ENCODE data around the gene MARCHF6.
"Not testable (repeated sequence)": the region's sequence is repeated elsewhere in the genome, so short reads cannot be mapped to it uniquely, and the experiment has no call there.

The MARCHF6 gene

GRCh38 chr5:10323588-10324488 lies 29.7 kb upstream of the MARCHF6 start:
- no peak for DNase-seq

GRCh38 chr5:10324518-10325370 lies 28.8 kb upstream of the MARCHF6 start:
- DNase-seq: no peak

GRCh38 chr5:10328323-10328722 lies 25.2 kb upstream of the MARCHF6 start:
- DNase-seq: no peak

- no peak for DNase-seq
Observed at GRCh38 chr5:10329446-10329819, 24.1 kb upstream of the MARCHF6 start.

- DNase-seq: no peak
Observed at GRCh38 chr5:10329820-10330481, 23.5 kb upstream of the MARCHF6 start.

DNA sequence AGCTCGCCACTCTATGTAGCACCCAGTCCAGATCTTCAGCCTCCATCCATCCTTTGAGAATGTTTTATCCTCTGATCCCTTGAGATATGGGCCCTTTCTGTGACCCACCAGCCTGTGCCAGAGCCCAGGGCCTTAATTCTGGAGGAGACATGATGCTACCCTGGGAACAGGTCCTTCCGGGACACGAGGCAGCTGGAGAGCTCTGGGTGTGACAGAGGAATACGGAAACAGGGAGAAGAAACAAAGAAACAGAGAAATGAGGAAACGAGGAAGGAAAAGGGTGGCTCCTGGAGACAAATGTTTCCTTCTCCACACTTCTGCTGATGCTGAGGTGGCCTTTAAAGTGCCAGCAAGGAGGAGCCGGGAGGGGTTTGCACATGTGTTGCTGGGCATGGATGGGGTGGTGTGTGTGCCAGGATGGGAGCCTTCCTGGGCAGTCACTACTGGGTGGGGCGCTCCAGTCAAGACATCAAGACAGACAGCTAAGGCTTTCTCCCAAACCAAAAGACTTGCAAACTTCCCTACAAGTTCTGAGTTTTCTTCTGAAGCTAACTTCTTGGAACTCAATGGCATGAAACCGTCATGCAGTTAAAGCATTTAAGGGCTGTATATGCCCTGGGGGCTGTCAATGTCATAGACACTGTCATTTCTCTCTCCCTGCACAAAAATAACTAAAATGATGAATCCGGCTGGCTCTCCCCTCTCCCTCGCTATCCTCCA lies 22.8 kb upstream of the MARCHF6 start:
- DNase-seq: no peak

DNA sequence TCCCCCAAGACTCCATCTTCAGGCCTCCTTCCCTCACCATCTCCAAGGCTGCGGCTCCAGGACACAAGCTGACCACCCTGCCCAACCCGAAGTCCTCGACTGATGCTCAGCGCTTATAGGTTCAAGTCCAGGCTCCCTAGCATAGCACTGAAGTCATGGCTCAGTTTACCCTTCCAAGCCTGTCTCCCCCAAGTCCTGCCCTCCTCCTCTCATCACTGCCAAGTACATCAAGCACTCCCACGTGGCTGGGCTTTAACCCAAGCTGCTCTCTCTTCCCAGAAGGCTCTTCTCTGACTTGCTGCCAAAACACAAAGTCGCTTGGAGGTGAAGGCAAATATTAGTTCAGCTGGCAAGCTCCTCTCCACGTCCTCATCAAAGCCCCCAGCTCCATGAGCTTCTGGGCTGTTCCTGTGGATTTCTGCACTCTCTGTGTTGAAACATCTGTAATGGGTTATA lies 22.1 kb upstream of the MARCHF6 start:
- DNase-seq: no peak

DNA sequence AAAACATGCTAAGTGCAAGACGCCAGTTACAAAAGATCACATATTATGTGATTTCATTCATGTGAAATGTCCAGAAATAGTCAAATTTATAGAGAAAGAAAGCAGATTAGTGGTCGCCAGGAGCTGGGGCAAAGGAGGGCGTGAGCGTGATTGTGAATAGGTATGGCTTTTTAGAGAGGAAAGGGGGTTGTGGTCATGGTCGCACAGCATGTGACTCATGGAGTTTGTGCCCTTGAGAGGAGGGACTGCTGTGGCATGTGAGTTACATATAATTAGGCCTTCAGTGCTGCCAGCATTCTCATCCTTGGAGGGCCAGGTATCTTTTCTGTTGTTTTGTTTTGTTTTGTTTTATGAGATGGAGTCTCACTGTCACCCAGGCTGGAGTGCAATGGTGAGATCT lies 21.2 kb upstream of the MARCHF6 start:
- no peak for DNase-seq

DNA sequence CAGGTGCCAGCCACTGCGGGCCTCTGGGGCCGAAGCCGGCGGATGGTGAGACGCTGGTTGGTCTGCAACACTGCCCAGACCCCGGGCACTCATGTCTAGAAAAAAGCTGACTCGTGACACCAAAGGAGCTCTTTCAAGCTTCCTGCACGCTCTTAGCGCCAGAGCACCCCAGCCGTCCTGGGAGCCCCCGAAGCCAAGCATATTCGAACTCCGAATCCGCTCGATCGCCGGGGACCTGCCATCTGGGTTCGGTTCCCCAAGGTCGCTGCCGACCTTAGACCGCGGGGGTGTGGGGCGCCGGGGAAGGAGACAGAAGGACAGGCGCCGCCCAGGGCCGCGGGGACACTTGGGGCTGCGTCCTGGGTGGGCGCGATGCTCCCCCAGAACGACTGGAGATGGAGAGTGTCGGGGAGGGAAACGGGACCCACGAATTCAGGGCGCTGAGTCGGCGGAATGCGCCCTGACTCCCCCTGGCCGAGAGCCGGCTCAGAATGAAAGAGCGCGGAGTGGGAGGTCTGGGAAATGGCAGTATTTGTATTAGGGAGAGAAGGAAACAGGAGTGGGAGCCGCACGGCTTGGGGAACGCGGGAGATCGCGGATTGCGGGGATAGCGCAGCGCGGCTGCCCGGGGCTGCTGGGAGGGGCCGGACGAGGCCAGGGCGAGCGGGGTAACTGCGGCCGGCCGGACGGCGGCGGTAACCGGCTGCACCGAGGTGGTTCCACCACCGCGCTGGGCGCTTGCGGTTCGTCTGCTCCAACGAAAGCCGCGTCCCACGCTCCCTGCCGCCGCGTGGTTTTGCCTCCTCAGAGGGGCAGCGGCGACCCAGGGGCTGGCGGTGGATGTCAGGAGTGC lies 20.1 kb upstream of the MARCHF6 start:
- no peak for DNase-seq

DNA sequence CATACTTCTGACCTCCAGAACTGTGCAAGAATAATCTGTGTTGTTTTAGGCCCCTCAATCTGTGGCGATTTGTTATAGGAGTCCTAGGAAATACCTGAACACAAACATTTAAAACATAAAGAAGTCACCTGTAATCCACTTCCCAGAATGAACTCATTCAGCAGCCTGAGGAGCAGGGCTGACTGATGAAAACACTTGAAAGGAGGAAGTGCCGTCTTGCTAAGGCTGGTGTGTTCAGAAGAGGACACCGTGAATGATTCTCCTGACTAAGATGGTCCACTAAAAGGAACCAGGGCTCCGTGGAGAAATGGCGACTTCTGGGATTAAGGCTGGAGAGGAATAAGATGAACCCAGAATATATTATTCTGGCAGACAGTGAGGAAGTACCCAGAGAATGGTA lies 18.7 kb upstream of the MARCHF6 start:
- no peak for DNase-seq

- DNase-seq: no peak
Observed at GRCh38 chr5:10335711-10336470, 17.6 kb upstream of the MARCHF6 start.

GRCh38 chr5:10337107-10337506 lies 16.4 kb upstream of the MARCHF6 start:
- DNase-seq: no peak

DNA sequence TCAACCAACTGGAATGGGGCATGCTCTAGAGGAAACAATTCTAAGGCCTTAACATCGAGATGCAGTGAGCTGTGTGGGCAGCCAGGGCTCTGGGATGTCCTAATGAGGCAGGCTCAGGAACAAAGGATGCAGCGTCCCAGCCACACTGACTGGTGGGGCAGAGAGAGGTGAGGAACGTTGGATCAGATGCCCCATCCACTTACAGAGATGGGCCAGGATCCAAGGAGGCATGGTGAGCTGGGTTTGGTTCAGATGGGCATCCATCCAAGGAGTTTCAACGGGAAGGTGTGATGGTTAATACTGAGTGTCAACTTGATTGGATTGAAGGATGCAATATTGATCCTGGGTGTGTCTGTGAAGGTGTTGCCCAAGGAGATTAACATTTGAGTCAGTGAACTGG lies 15.5 kb upstream of the MARCHF6 start:
- DNase-seq: no peak

- no peak for DNase-seq
Observed at GRCh38 chr5:10338686-10339057, 14.8 kb upstream of the MARCHF6 start.

- no peak for DNase-seq
Observed at GRCh38 chr5:10339058-10339811, 14.3 kb upstream of the MARCHF6 start.

DNA sequence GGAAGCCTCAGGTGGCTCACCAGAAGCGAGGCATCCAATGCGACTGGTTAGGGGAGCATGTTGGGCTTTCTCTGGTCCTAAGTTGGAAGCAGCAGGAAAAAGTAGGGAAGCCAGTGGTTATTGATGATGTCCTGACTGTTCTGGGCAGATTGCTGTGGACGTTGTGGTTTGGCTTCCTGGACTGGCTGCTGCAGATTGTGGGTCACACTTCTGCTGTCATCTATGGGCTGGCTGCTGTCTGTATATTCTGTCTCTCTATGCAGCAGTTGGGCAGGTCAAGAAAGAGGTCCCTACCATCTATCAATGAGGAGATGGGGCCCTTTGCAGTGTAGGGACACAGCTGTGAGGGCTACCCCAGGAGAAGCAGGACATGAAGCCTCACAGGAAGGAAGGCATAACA lies 13.5 kb upstream of the MARCHF6 start:
- DNase-seq: no peak

DNA sequence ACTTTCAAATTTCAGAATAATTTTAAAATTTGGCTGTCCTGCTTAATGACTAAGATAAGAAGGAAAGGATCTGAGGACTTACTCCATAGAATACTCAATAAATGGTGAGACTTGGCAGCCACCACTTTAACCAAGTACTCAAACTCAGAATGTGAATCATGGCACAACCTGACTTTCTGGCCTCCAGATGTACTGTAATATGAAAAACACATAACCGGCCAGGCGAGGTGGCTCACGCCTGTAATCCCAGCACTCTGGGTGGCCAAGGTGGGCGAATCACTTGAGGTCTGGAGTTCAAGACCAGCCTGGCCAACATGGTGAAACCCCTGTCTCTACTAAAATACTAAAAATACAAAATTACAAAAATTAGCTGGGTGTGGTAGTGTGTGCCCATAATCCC lies 10.0 kb upstream of the MARCHF6 start:
- DNase-seq: no peak

DNA sequence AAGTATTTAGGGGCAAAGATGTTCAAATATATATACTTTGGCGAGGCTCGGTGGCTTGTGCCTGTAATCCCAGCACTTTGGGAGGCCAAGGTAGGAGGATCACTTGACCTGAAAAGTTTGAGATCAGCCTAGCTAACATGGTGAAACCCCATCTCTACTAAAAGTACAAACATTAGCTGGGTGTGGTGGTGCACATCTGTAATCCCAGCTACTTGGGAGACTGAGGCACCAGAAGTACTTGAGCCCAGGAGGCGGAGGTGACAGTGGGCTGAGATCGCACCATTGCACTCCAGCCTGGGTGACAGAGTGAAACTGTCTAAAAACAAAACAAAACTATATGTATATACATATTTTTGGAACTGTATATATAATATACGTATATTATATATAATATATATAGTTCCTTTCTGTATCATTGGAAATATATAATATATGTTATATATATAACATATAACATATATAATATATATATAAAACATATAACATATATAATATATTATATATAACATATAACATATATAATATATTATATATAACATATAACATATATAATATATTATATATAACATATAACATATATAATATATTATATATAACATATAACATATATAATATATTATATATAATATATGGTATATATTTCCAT lies 8.9 kb upstream of the MARCHF6 start:
- DNase-seq: not testable (repeated sequence)

DNA sequence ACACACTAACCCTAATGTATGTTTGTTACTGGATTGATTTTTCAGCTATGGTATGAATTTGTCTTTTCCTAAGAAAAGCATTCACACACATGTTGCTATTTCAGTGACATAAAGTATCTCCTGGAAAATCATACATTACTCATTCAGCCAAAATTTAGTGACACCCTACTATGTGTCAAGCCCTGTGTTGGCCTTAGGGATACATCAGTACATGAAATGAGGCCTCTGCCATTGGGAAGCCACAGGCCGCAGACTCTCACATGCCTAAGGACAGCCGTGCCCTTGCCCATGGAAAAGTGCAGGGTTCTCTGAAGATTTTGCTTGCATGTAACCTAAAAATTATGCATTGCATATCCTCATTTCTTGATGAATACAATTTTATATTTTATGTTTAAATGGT lies 5.2 kb upstream of the MARCHF6 start:
- DNase-seq: no peak

All from stimulated activated CD4-positive, alpha-beta T cell treated with anti-CD3 and anti-CD28 coated beads, Interleukin-4, amount 100 ng/mL, for 4 hours (primary cell).